DOHH2 (cell line): ENCODE data around the gene MGST1.
"Not testable (repeated sequence)": the region's sequence is repeated elsewhere in the genome, so short reads cannot be mapped to it uniquely, and the experiment has no call there.

Experiments
- H3F3A ChIP-seq: fragments of 200-600 bp; sonication (generic), shearing (Covaris generic); 2 replicates; pipeline ENCODE4 v1.6.0; 2016; ENCODE audit warnings: antibody characterized with exemption, mild to moderate bottlenecking; ENCODE audit not compliant: control insufficient read depth, insufficient read depth
- H3K27ac ChIP-seq: fragments of 200-600 bp; sonication (generic); 2 replicates; pipeline ENCODE4 v1.5.1; 2014; ENCODE audit warnings: low read depth, mild to moderate bottlenecking, low read length, moderate library complexity
- H3K27me3 ChIP-seq: fragments of 200-600 bp; sonication (generic); 2 replicates; pipeline ENCODE4 v1.6.1; 2014; ENCODE audit warnings: mild to moderate bottlenecking, low read length, mixed read lengths; ENCODE audit not compliant: control insufficient read depth
- H3K36me3 ChIP-seq: fragments of 200-600 bp; sonication (generic); 2 replicates; pipeline ENCODE4 v1.6.1; 2014; ENCODE audit warnings: mild to moderate bottlenecking, low read length, moderate library complexity, mixed read lengths; ENCODE audit not compliant: control insufficient read depth
- H3K4me1 ChIP-seq: fragments of 200-600 bp; sonication (generic); 2 replicates; pipeline ENCODE4 v1.6.1; 2014; ENCODE audit warnings: mild to moderate bottlenecking, low read length, mixed read lengths; ENCODE audit not compliant: control insufficient read depth
- H3K4me2 ChIP-seq: fragments of 200-600 bp; sonication (generic); 2 replicates; pipeline ENCODE4 v1.6.0; 2014; ENCODE audit warnings: mild to moderate bottlenecking, low read length, moderate library complexity
- H3K4me3 ChIP-seq: fragments of 200-600 bp; sonication (generic); 2 replicates; pipeline ENCODE4 v1.5.1; 2014; ENCODE audit warnings: mild to moderate bottlenecking, low read length, mixed read lengths
- H3K79me2 ChIP-seq: fragments of 200-600 bp; sonication (generic); 2 replicates; pipeline ENCODE4 v1.6.1; 2014; ENCODE audit warnings: mild to moderate bottlenecking, low read length, mixed read lengths; ENCODE audit not compliant: control insufficient read depth
- H3K9me2 ChIP-seq: fragments of 200-600 bp; sonication (generic); replicated peaks from 2 replicates; pipeline ENCODE4 v1.6.1; 2014; ENCODE audit warnings: mild to moderate bottlenecking, low read length, mixed read lengths; ENCODE audit not compliant: control insufficient read depth
- H3K9me3 ChIP-seq: fragments of 200-600 bp; sonication (generic); 2 replicates; pipeline ENCODE4 v1.6.1; 2014; ENCODE audit warnings: antibody characterized with exemption, low read length, mixed read lengths; ENCODE audit not compliant: control insufficient read depth, insufficient read depth
- H4K20me1 ChIP-seq: fragments of 200-600 bp; sonication (generic); 2 replicates; pipeline ENCODE4 v1.6.0; 2014; ENCODE audit warnings: low read depth, mild to moderate bottlenecking, antibody characterized with exemption, low read length, moderate library complexity; ENCODE audit not compliant: control insufficient read depth, insufficient read depth
- EZH2phosphoT487 ChIP-seq: fragments of 200-600 bp; sonication (generic); IDR thresholded peaks from 2 replicates; pipeline ENCODE4 v1.6.1; 2017; ENCODE audit warnings: borderline replicate concordance, mild to moderate bottlenecking, antibody characterized with exemption, low read length, moderate library complexity, mixed read lengths
- TF ChIP-seq, protein P1 (sequence below): fragments of 200-600 bp; sonication (generic); IDR thresholded peaks from one replicate; pipeline ENCODE4 v1.5.1; 2014; ENCODE audit warnings: antibody characterized with exemption, mild to moderate bottlenecking, low read depth, low read length; ENCODE audit not compliant: poor library complexity, severe bottlenecking

MGST1 gene

DNA sequence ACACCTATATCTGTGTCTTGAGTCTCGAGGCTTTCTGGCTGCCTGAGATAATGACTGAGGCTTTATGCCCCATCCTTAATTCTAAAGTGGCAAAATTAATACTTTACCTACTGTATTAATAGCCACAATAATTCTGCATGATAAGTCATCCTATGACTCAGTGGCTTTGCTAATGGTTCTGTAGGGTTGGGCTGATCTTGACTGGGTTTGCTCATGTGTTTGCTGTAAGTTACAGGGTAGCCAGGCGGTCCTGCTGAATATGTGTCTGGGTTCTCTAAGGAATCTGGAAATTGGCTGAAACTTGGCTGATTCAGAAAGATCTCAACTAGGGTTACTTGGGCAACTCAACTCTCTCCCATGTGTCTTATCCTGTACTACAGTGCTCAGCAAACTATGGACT is 21.7 kb downstream of the MGST1 start:
- Histone ChIP-seq H4K20me1 (no peaks in the 10 kb centered on the region), H3K27me3 (no peaks in the 10 kb centered on the region), H3K27ac (no peak overlapping the region), H3K4me2 (no peak overlapping the region), H3K36me3 (no peaks in the 10 kb centered on the region), H3K9me3 (no peaks in the 10 kb centered on the region), H3K4me1 (no peaks in the 10 kb centered on the region), H3F3A (no peaks in the 10 kb centered on the region), H3K79me2 (no peaks in the 10 kb centered on the region), H3K4me3 (no peak overlapping the region), H3K9me2 (no peaks in the 10 kb centered on the region)
- no peak for TF ChIP-seq EZH2phosphoT487
- TF ChIP-seq, protein P1, sequence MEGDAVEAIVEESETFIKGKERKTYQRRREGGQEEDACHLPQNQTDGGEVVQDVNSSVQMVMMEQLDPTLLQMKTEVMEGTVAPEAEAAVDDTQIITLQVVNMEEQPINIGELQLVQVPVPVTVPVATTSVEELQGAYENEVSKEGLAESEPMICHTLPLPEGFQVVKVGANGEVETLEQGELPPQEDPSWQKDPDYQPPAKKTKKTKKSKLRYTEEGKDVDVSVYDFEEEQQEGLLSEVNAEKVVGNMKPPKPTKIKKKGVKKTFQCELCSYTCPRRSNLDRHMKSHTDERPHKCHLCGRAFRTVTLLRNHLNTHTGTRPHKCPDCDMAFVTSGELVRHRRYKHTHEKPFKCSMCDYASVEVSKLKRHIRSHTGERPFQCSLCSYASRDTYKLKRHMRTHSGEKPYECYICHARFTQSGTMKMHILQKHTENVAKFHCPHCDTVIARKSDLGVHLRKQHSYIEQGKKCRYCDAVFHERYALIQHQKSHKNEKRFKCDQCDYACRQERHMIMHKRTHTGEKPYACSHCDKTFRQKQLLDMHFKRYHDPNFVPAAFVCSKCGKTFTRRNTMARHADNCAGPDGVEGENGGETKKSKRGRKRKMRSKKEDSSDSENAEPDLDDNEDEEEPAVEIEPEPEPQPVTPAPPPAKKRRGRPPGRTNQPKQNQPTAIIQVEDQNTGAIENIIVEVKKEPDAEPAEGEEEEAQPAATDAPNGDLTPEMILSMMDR, result no peak

DNA sequence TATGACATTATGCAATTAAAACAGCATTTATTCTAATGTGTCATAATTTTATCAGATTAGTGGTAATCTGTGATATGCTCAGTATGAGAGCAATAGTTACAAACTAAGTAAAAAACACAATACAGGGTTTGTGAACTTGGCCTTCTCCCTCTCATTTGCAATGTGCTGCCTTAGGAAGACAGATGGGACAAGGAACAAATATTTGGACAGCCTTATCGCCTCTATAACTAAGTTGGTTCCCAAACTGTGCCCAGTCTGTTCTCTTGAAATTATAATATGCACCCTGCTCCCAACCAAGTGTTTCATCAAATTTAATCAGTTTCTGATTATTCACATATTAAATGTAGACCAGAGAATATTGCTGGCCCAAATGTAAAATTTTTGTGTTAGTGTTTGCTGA is 22.7 kb downstream of the MGST1 start:
- Histone ChIP-seq H3K27ac (no peak overlapping the region), H3K4me1 (no peaks in the 10 kb centered on the region), H3K79me2 (no peaks in the 10 kb centered on the region), H3K9me2 (no peaks in the 10 kb centered on the region), H3K36me3 (no peaks in the 10 kb centered on the region), H3K4me3 (no peak overlapping the region), H4K20me1 (no peaks in the 10 kb centered on the region), H3F3A (no peaks in the 10 kb centered on the region), H3K27me3 (no peaks in the 10 kb centered on the region), H3K9me3 (no peaks in the 10 kb centered on the region), H3K4me2 (no peak overlapping the region)
- TF ChIP-seq, protein P1, result no peak
- no peak for TF ChIP-seq EZH2phosphoT487

DNA sequence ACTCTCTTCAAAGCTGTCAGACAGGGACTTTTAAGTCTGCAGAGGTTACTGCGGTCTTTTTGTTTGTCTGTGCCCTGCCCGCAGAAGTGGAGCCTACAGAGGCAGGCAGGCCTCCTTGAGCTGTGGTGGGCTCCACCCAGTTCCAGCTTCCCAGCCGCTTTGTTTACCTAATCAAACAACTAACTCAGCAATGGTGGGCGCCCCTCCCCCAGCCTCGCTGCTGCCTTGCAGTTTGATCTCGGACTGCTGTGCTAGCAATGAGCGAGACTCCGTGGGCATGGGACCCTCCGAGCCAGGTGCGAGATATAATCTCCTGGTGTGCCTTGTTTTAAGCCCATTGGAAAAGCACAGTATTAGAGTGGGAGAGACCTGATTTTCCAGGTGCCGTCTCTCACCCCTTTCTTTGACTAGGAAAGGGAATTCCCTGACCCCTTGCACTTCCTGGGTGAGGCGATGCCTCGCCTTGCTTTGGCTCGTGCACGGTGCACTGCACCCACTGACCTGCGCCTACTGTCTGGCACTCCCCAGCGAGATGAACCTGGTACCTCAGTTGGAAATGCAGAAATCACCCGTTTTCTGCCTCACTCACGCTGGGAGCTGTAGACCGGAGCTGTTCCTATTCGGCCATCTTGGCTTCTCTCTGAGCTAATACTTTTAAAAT is 35.3 kb downstream of the MGST1 start:
- H4K20me1 ChIP-seq, H3K27ac ChIP-seq, H3K9me2 ChIP-seq, H3K9me3 ChIP-seq, H3F3A ChIP-seq, H3K4me2 ChIP-seq, H3K4me3 ChIP-seq, H3K27me3 ChIP-seq, H3K4me1 ChIP-seq, H3K36me3 ChIP-seq, H3K79me2 ChIP-seq: not testable (repeated sequence)

DNA sequence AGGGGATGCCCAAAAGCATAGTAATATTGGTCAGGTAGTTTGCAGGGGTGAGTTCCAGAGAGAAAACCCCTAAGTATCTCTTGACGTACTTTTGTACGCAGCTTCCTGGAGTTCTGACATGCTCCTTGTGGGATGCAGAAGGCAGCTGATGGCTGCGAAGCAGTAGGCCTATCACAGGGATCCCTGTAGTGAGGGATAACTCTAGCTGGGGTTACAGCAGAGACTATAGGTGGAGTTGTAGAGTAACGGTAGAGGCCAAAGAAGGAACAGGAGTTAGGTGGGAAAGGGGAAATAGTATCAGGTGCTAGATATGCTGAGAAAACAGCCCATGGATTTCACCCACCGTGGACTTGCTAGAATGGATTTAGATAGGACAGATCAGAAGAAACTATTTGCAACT is 37.3 kb downstream of the MGST1 start:
- Histone ChIP-seq H3K4me1 (no peaks in the 10 kb centered on the region), H3K9me2 (no peaks in the 10 kb centered on the region), H3K36me3 (no peaks in the 10 kb centered on the region), H3F3A (no peaks in the 10 kb centered on the region), H3K9me3 (no peaks in the 10 kb centered on the region), H4K20me1 (no peaks in the 10 kb centered on the region), H3K79me2 (no peaks in the 10 kb centered on the region), H3K27ac (no peak overlapping the region), H3K4me2 (no peak overlapping the region), H3K4me3 (no peak overlapping the region), H3K27me3 (no peaks in the 10 kb centered on the region)
- TF ChIP-seq, protein P1, result no peak
- no peak for TF ChIP-seq EZH2phosphoT487
